HG03432 (cell line): ENCODE measurements around the gene IL4I1.

ENCODE experiments used
- ATAC-seq: cut with Tn5 transposase; IDR thresholded peaks from one replicate; pipeline ENCODE4 v1.9.1; 2021; ENCODE audit warnings: mild to moderate bottlenecking, moderate library complexity; ENCODE audit not compliant: unreplicated experiment

IL4I1 gene

DNA sequence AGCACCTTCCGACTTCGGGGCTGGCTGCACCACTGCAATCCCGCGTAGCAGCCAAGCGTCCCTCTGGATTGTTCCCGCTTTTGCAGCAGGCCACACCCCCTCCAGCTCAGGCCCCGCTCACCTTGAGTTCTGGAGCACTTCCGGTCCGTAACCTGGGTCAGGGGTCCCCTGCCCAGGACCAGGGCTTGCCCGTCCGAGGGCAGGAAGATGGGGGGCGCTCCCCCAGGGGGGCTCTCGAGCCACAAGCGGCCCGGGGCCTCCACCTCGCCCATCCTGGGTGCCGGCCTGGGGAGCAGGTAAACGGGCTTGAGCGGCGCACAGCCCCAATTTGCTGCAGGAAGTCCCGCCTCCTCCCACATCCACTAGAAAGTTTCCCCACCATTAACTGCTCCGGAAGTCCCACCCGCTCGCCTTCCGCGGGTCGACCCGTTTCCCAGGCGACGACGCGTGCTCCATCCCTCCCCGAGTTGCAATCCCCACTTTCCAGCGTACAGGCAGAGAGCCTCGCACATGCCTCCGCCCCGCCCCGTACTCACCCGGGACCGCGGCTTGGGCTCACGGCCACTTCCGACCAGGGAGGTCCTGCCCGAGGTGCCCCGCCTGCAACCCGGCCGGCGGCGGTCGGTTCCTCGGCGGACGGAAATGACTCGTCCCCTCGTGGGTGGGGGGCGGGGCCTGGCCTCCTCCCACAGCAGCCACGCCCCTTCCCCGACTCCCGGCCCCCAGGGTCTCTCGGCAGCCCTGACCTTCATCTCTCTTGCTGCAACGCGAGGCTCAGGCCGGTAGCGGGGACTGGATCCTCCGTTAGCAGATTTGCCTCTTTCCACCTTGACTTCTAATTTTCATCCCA is 29.5 kb downstream of the IL4I1 start, which contains the start of gene PNKP:
TSS of gene PNKP (minus strand) at position 644 of the 850 bp plus-strand sequence. CDS start at position 272, 372 bp downstream.
- ATAC-seq: peak; percentile 44

- ATAC-seq: no peak
Observed at GRCh38 chr19:49864890-49865289, 31.8 kb downstream of the IL4I1 start.

GRCh38 chr19:49863935-49864320 is 32.8 kb downstream of the IL4I1 start:
- no peak for ATAC-seq

GRCh38 chr19:49863254-49863934 is 33.3 kb downstream of the IL4I1 start:
- no peak for ATAC-seq

DNA sequence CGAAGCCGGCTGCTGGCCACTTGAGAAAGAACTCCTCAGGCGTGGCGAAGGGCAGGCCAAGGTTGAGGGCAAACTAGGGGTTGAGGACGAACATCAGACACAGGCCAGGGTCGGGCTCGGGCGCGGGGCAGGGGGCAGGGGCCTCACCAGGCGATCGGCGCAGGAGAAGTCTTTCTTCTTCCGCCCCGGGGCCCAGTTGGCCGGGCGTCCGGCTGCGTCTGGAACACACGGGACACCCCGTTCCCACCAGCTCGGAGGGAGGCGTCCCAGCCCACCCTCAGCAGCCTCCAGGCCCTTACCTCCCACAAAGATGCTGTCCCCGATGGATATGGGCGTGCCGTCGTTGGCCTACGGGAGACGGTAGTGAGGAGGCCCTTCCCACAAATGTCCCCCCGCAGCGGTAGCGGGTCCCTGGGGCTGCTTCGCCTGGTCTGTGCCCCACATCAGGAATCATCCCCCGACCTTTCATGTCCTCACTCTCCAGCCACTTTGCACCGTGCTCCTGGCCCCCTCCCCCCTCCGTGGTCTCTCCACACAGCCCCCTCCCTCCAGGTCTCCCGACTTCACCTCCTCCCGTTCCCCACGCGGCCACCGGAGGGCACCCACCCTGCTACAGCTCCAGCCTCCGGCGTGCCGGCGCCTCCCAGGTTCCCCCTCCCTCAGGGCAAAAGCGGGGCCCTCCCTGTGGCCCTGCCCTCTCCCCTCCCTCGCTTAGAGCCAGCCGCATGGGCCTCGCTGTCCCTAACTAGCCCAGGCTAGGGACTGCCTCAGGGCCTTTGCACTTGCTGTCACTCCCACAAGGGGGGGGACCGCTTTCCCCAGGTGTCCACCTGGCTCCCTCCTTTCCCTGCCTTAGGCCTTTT is 34.1 kb downstream of the IL4I1 start:
- no peak for ATAC-seq

DNA sequence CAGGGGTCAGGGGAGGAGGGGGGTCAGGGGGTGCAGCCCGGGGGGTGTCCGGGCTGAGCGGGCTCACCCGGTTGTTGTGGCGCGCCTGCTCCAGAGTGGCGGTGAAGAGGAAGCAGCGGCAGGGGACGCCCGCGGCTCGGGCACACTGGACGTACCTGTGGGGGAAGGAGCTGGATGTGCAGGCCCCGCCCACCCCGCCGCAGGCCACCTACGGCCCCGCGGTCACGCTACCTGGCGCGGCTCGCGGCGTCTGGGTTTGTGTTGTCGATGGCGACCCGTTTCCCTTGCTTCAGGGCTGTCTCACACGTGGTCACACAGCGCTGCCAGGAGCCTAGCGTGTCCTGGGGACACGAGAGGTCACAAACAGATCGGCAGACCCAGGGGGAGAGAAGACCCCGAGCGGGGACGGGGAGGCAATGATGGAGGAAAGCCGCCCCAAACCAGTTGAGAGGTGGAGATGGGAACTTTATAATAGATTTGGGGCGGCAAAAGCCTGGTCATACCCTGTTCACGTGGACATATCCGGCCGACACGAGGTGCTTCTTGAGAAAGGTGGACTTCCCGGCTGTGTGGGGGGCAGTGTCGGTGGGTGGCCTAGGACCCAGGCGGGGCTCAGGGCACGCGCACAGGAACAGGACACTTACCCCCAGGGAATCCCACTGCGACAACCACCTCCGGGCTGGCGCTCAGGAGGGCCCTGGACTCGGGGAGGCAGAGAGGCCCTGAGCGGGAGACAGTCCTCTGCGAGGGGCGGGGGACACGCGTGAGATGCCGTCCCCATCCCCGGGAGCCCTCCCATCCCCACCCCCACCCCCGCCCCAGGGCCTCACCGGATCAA is 34.9 kb downstream of the IL4I1 start:
- ATAC-seq: no peak

- no peak for ATAC-seq
Observed at GRCh38 chr19:49861107-49861506, 35.6 kb downstream of the IL4I1 start.

- no peak for ATAC-seq
Observed at GRCh38 chr19:49860336-49861102, 36.2 kb downstream of the IL4I1 start.

DNA sequence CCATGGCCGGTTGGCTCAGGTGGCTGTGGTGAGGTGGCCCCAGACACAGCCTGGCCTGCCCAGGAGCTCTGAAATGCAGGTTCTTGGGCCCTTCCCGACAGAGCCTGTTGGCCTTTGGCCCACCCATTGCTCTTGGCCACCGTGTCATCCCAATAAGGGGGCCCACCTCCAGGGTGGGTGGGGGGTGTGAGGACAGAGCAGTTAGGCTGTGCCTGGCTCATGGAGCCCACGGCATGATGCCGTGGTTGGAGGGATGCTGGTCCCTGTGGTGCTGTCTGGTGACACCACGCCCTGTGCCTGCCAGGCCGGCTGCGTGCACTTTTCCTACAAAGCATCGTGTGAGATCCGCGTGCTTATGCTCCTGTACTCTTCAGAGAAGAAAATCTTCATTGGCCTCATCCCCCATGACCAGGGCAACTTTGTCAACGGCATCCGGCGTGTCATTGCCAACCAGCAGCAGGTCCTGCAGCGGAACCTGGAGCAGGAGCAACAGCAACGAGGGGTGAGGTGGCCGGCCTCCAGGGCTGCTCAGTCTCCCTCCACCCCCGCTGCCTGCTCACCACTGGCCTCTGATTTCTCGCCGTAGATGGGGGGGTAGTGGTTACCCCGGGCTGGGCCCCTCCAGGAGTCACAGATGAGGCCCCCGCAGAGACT is 36.9 kb downstream of the IL4I1 start:
- no peak for ATAC-seq

GRCh38 chr19:49858088-49858985 is 38.4 kb downstream of the IL4I1 start:
- no peak for ATAC-seq

- ATAC-seq: no peak
Observed at GRCh38 chr19:49857838-49858087, 38.9 kb downstream of the IL4I1 start.

- no peak for ATAC-seq
Observed at GRCh38 chr19:49857061-49857837, 39.4 kb downstream of the IL4I1 start.

- ATAC-seq: no peak
Observed at GRCh38 chr19:49856574-49857021, 40.1 kb downstream of the IL4I1 start.

DNA sequence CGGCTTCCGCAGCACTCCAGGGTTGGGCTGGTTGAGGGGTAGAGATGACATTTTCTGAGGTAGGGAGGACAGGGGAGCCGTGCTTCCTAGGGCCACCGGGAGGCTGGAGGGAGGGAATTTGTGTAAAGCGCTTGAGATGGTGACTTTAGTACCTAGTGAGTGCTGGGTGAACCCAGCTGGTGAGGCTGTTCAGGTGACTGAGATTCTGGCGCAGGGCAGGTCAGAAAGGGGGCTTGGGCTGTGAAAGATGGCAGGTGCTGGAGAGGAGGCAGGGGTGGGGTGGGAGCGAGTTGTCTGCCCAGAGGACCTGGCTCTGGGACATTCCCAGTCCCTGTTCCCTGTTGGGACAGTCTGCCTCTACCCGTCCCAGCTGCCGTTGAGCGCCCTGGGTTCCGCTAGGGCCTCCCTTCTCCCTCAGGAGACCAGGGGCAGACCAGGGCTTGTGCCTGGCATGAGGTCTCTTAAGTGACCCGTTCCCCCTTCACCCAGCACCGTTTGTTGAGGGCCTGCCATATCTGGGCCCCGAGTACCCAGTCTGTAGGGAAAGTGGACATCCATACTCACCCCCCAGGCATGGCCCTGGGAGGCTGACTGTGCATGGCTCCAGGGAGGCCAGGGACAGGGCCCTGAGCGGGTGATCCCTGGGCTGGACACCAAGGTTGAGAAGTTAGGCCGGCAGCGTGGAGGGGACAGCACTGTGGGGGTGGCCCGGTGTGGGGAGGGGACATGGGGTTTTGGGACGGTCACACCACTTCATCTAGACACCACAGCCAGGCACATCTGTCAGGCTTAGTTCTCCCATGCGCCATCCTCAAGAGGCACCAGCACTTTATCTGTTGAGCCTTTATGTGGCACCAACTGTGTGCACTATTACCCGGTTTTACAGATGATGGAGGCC is 40.8 kb downstream of the IL4I1 start:
- ATAC-seq: no peak

DNA sequence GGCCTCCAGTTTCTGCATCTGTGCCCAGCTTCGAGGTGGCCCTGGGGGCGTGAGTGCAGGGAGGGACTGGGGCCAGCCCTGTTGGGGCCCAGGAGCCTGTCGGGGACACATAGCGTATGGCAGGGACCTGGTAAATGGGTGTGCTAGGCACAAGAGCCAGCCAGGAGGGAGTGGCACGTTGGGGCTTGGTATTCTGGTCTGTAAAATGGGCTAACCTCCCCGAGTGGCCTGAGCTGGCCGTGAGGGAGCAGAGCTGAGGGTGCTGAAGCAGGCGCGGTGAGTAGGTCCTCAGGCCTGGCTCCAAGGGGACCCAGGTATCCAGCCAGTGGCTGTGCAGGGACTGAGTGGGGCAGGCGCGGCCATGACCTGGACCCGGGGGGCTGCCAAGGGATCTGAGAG is 41.4 kb downstream of the IL4I1 start:
- ATAC-seq: no peak
